ENCODE results near the gene METTL23.

GRCh38 chr17:76691379-76692191 lies 35.1 kb upstream of the METTL23 start:
- TF ChIP-seq CTCF (IDR thresholded peaks at IDR 0.05) (no peak), POLR2A (IDR thresholded peaks at IDR 0.05) (no peak), POLR2AphosphoS5 (IDR thresholded peaks at IDR 0.05) (no peak), EP300 (IDR thresholded peaks at IDR 0.05; ENCODE audit: low read depth) (no peak)

All from transverse colon (tissue), 4 donors.